Ectodermal cell (in vitro differentiated cells): ENCODE results near the gene MLXIPL.
"Not testable (repeated sequence)": the region's sequence is repeated elsewhere in the genome, so short reads cannot be mapped to it uniquely, and the experiment has no call there.

ENCODE experiments used
- H3K27ac ChIP-seq: 2 replicates; pipeline ENCODE4 v1.7.0; 2013; ENCODE audit warnings: mild to moderate bottlenecking, low read depth, low read length; ENCODE audit not compliant: insufficient read depth, poor library complexity, severe bottlenecking
- H3K27me3 ChIP-seq: 2 replicates; pipeline ENCODE4 v1.7.0; 2013; ENCODE audit warnings: mild to moderate bottlenecking, low read length; ENCODE audit not compliant: insufficient read depth, control insufficient read depth, poor library complexity, severe bottlenecking
- H3K36me3 ChIP-seq: one replicate; pipeline ENCODE4 v1.7.0; 2013; ENCODE audit warnings: low read length; ENCODE audit not compliant: control insufficient read depth, insufficient read depth
- H3K4me1 ChIP-seq: one replicate; pipeline ENCODE4 v1.7.0; 2013; ENCODE audit warnings: low read length; ENCODE audit not compliant: control insufficient read depth, insufficient read depth
- H3K4me3 ChIP-seq: 2 replicates; pipeline ENCODE4 v1.7.0; 2013; ENCODE audit warnings: low read depth, low read length, control low read depth; ENCODE audit not compliant: insufficient read depth
- H3K9me3 ChIP-seq: 2 replicates; pipeline ENCODE4 v1.7.0; 2013; ENCODE audit warnings: mild to moderate bottlenecking, low read length, moderate library complexity; ENCODE audit not compliant: control insufficient read depth
- WGBS, 2 experiments: methylation state at CpG; one replicate each; pipeline ENCODE4 v1.1.7; 2013; ENCODE audit warnings: missing lambda C conversion rate in 2 of 2; 5-methylcytosine and 5-hydroxymethylcytosine counted together

Gene MLXIPL

DNA sequence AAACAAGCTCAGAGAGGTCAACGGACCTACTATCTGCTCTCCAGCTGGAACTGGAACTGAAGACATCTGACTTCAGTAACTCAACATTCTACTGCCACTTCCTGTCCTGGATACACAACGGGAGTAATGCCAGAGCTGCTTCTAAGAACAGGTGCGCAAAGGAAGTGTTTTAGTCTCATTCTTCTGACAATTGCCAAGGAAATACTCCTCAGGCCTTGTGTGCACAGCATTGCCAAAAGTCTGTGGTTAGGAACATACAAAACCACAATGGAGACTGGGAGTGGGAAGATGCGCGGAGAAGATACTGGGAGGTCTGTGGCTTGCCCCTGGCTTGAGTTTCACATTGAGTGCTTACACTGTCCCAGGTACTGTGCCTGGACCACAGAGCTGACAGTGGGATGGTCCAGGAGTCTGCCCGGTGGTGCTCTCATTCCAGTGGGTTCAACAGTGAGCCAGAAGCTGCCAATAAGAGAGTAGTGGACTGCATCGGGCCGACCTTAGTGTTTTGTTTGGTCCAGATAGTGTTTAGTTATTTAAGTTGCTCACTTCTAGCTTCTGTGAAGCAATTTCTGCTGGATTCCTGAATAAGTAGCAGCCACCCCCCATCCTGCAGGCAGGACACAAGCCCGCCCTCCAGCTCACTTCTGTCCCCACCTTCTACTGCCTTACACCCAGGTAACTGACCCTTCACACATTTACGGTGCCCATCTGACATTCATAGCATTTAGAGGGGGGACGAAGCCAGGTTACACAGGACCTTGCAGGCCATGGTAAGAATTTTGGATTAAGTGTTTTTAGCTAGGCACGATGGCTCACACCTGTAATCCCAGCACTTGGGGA is 56.3 kb downstream of the MLXIPL start:
- H3K27me3 ChIP-seq, result no peaks in the 10 kb centered on the region
- H3K27ac ChIP-seq, result no peak overlapping the region
- no peaks in the 10 kb centered on the region for H3K9me3 ChIP-seq
- WGBS, 2 experiments, result 91% methylated on average over 12 of the region's 12 CpGs
- H3K4me3 ChIP-seq, result no peak overlapping the region
- H3K4me1 ChIP-seq, result no peaks in the 10 kb centered on the region
- H3K36me3 ChIP-seq, result peaks cover 32% of the 10 kb centered on the region

- 85 to 87% methylated on average over 3 to 4 of the region's 4 CpGs for WGBS, 2 experiments
- H3K4me3 ChIP-seq, result no peak overlapping the region
- no peaks in the 10 kb centered on the region for H3K4me1 ChIP-seq
- H3K9me3 ChIP-seq, result no peaks in the 10 kb centered on the region
- H3K36me3 ChIP-seq, result peaks cover 24% of the 10 kb centered on the region
- H3K27me3 ChIP-seq, result no peaks in the 10 kb centered on the region
- no peak overlapping the region for H3K27ac ChIP-seq
Observed at GRCh38 chr7:73567140-73567539, 57.2 kb downstream of the MLXIPL start.

GRCh38 chr7:73566431-73566830 is 57.9 kb downstream of the MLXIPL start:
- not testable (repeated sequence) for H3K27me3 ChIP-seq, H3K27ac ChIP-seq, H3K4me1 ChIP-seq, H3K4me3 ChIP-seq, H3K9me3 ChIP-seq
- peaks cover 18% of the 10 kb centered on the region for H3K36me3 ChIP-seq

GRCh38 chr7:73565675-73566340 is 58.5 kb downstream of the MLXIPL start:
- H3K27me3 ChIP-seq, result no peaks in the 10 kb centered on the region
- no peak overlapping the region for H3K4me3 ChIP-seq
- no peak overlapping the region for H3K27ac ChIP-seq
- H3K4me1 ChIP-seq, result no peaks in the 10 kb centered on the region
- peaks cover 13% of the 10 kb centered on the region for H3K36me3 ChIP-seq
- no peaks in the 10 kb centered on the region for H3K9me3 ChIP-seq
- 86 to 87% methylated on average over 7 of the region's 7 CpGs for WGBS, 2 experiments

- H3K27ac ChIP-seq, result no peak overlapping the region
- no peaks in the 10 kb centered on the region for H3K4me1 ChIP-seq
- 79% methylated on average over 11 of the region's 11 CpGs for WGBS, 2 experiments
- H3K9me3 ChIP-seq, result no peaks in the 10 kb centered on the region
- no peaks in the 10 kb centered on the region for H3K36me3 ChIP-seq
- no peak overlapping the region for H3K4me3 ChIP-seq
- H3K27me3 ChIP-seq, result no peaks in the 10 kb centered on the region
Observed at GRCh38 chr7:73560109-73560835, 64.0 kb downstream of the MLXIPL start.

- Histone ChIP-seq H3K36me3 (no peaks in the 10 kb centered on the region), H3K9me3 (no peaks in the 10 kb centered on the region), H3K27ac (peak within 1 kb of the TSS; percentile 100), H3K4me3 (peak within 1 kb of the TSS; percentile 81), H3K27me3 (no peaks in the 10 kb centered on the region), H3K4me1 (no peaks in the 10 kb centered on the region)
- 6% methylated on average over 83 of the region's 83 CpGs for WGBS, 2 experiments
Observed at GRCh38 chr7:73557397-73558257, 66.7 kb downstream of the MLXIPL start, which contains the start of gene BCL7B. BCL7B (minus strand) TSS chr7:73557690; CDS start chr7:73557578, 112 bp downstream.

- Histone ChIP-seq H3K36me3 (no peaks in the 10 kb centered on the region), H3K4me1 (no peaks in the 10 kb centered on the region), H3K27me3 (no peaks in the 10 kb centered on the region), H3K4me3 (peak overlapping the region; percentile 81), H3K9me3 (no peaks in the 10 kb centered on the region), H3K27ac (peak overlapping the region; percentile 100)
- 0% methylated on average over 36 of the region's 36 CpGs for WGBS, 2 experiments
Observed at GRCh38 chr7:73557108-73557396, 67.3 kb downstream of the MLXIPL start.

GRCh38 chr7:73556208-73557107 is 67.9 kb downstream of the MLXIPL start:
- Histone ChIP-seq H3K9me3 (no peaks in the 10 kb centered on the region), H3K27me3 (no peaks in the 10 kb centered on the region), H3K4me1 (no peaks in the 10 kb centered on the region), H3K27ac (peak overlapping the region; percentile 100), H3K36me3 (no peaks in the 10 kb centered on the region), H3K4me3 (peak overlapping the region; percentile 81)
- WGBS, 2 experiments, result 45 to 47% methylated on average over 28 of the region's 28 CpGs

- H3K27me3 ChIP-seq, result no peaks in the 10 kb centered on the region
- no peak overlapping the region for H3K4me3 ChIP-seq
- H3K27ac ChIP-seq, result no peak overlapping the region
- no peaks in the 10 kb centered on the region for H3K9me3 ChIP-seq
- 96 to 97% methylated on average over 6 of the region's 6 CpGs for WGBS, 2 experiments
- H3K4me1 ChIP-seq, result no peaks in the 10 kb centered on the region
- H3K36me3 ChIP-seq, result peaks cover 3% of the 10 kb centered on the region
Observed at GRCh38 chr7:73555411-73555982, 68.8 kb downstream of the MLXIPL start.
